Right atrium auricular region (tissue), 2 donors: Measurements from ENCODE around the gene PTPRN2. TPM values are rescaled to one million over a fixed set of nuclear protein-coding genes. Genes with fewer than 3 reads are reported as not detected.

Experiments
- DNase-seq: peaks from one replicate; pipeline ENCODE4 v3.0.0-alpha.2; 2019; ENCODE audit warnings: low spot score
- H3K27ac ChIP-seq, 2 donors: fragments of 200-600 bp; sonication (generic); 1 replicate in 1 of 2; 2 replicates in 1 of 2; pipeline ENCODE4 v1.5.1; 2016 to 2019
- H3K27me3 ChIP-seq, 2 donors: fragments of 200-600 bp; sonication (generic); one replicate each; pipeline versions ENCODE4 v1.5.1 to v1.6.0; 2017 to 2019
- H3K36me3 ChIP-seq: fragments of 200-600 bp; sonication (generic); one replicate; pipeline ENCODE4 v1.5.1; 2016
- H3K4me1 ChIP-seq, 2 donors: fragments of 200-600 bp; sonication (generic); one replicate each; pipeline versions ENCODE4 v1.5.1 to v1.6.0; 2017 to 2019
- H3K4me3 ChIP-seq, 2 donors: fragments of 200-600 bp; sonication (generic); 1 replicate in 1 of 2; 2 replicates in 1 of 2; pipeline ENCODE4 v1.5.1; 2017 to 2019; ENCODE audit warnings: mild to moderate bottlenecking in 1 of 2, moderate library complexity in 1 of 2
- H3K9me3 ChIP-seq, 2 donors: fragments of 200-600 bp; sonication (generic); one replicate each; pipeline ENCODE4 v1.5.1; 2019
- total RNA-seq, 2 donors: library from RNA; depleted of rRNA; stranded (reverse); fragments of >200 nt; gene quantifications; one replicate each; pipeline ENCODE4 v1.1.0, GENCODE V29; 2016
- TF ChIP-seq, protein P1 (sequence below), 2 donors: fragments of 200-600 bp; sonication (generic); IDR thresholded peaks; one replicate each; pipeline ENCODE4 v1.5.1; 2019; ENCODE audit warnings: antibody characterized with exemption in 2 of 2

Gene PTPRN2
- total RNA-seq, 2 donors from 2014 or later, result 2.6 to 2.7 TPM

DNA sequence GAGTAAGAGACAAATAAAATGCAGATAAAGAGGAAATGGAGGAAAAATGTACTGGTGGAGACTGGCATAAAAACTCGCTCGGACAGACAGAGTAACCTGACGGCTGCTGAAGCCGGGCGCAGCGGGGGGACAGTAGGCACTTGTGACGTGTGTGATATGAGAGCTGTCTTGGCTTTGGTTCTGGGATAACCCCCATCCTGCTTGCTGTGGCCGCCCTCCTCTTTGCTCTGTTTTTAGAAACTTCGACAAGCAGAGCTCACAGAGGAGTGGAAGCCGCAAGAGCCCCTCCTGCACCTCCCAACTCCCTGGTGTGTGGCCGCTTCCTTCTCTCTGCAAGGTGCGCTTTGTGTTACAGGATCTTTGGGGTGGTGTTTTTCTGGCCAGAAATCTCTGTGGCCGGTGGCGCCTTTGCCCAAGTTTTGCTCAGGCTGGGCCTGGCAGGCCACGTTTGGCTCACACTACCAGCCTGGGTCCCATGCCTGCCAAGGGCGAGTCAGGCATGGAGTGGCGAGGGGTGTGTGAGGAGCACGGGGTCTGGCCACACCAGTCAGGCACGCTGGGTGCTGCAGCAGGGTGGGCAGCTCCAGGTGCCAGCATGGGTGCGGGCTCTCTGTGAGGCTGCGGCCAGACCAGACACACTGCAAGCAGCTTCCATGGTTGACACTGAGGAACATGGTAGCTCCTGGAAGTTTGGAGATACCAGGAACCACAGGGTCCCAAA is 982.8 kb downstream of the PTPRN2 start:
- Histone ChIP-seq H3K4me1 (no peaks in the 10 kb centered on the region), H3K9me3 (no peaks in the 10 kb centered on the region), H3K27ac (no peak overlapping the region), H3K4me3 (no peak overlapping the region), H3K27me3 (no peaks in the 10 kb centered on the region), H3K36me3 (no peaks in the 10 kb centered on the region)
- no peak for DNase-seq
- TF ChIP-seq, protein P1, sequence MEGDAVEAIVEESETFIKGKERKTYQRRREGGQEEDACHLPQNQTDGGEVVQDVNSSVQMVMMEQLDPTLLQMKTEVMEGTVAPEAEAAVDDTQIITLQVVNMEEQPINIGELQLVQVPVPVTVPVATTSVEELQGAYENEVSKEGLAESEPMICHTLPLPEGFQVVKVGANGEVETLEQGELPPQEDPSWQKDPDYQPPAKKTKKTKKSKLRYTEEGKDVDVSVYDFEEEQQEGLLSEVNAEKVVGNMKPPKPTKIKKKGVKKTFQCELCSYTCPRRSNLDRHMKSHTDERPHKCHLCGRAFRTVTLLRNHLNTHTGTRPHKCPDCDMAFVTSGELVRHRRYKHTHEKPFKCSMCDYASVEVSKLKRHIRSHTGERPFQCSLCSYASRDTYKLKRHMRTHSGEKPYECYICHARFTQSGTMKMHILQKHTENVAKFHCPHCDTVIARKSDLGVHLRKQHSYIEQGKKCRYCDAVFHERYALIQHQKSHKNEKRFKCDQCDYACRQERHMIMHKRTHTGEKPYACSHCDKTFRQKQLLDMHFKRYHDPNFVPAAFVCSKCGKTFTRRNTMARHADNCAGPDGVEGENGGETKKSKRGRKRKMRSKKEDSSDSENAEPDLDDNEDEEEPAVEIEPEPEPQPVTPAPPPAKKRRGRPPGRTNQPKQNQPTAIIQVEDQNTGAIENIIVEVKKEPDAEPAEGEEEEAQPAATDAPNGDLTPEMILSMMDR (IDR thresholded peaks at IDR 0.05), result no peak

DNA sequence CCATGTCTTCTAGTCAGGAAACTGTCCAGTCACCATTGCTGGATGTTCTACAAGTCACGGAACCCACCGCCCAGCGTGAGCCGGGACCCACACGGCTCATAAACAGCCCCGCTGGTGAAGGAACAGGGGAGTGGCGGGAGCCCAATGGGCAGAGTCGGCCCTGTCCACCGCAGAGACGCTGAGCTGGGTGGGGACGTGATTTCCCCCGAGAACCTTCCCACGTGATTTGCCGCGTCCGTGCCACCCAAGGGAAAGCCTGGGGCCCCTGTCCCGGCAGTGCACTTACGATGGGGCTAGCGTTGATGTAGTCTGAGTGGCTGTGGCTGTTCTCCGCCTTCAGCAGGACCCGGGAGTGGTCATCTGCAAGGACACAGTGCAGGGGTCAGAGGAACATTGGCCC is 983.9 kb downstream of the PTPRN2 start:
- no peak for DNase-seq
- no peak overlapping the region for H3K4me3 ChIP-seq
- TF ChIP-seq, protein P1 (IDR thresholded peaks at IDR 0.05), result no peak
- no peaks in the 10 kb centered on the region for H3K9me3 ChIP-seq
- H3K27ac ChIP-seq, result no peak overlapping the region
- H3K27me3 ChIP-seq, result no peaks in the 10 kb centered on the region
- H3K4me1 ChIP-seq, result no peaks in the 10 kb centered on the region
- no peaks in the 10 kb centered on the region for H3K36me3 ChIP-seq

DNA sequence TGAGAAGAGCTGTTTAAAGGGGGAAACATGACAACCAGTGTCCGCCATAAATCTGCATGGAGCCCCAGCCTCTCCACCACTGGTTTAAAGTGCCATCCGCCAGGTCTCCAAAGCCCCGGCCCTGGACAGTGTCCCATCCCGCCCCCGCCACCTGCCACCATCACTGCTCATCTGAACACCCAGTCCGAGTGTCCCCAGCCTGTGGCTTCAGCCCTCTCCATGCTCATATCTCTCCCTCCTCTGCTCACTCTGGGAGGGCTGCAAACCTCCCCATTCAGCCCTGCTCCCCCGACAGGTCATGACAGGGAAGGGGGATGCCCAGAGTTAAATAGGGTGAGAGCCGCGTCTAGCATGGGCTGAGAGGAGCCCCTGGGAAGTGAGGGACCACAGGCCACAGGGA is 984.6 kb downstream of the PTPRN2 start:
- Histone ChIP-seq H3K9me3 (no peaks in the 10 kb centered on the region), H3K4me1 (no peaks in the 10 kb centered on the region), H3K27ac (no peak overlapping the region), H3K27me3 (no peaks in the 10 kb centered on the region), H3K4me3 (no peak overlapping the region), H3K36me3 (no peaks in the 10 kb centered on the region)
- DNase-seq, result no peak
- TF ChIP-seq, protein P1 (IDR thresholded peaks at IDR 0.05), result no peak

DNA sequence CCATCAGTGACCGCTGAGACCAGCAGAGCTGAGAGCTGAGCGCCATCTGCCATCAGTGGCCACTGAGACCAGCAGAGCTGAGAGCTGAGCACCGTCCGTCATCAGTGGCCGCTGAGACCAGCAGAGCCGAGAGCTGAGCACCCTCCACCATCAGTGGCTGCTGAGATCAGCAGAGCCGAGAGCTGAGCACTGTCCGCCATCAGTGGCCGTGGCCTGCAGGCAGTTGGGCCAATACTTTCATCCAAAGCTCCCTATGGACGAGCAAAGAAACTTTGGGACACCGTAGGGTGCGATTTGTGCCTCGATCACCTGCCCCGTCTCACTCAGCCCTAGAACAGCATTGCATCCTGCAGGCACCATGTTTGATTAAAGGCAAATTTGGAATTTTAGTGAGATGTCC is 985.0 kb downstream of the PTPRN2 start:
- Histone ChIP-seq H3K36me3 (no peaks in the 10 kb centered on the region), H3K27me3 (no peaks in the 10 kb centered on the region), H3K4me3 (no peak overlapping the region), H3K9me3 (no peaks in the 10 kb centered on the region), H3K27ac (no peak overlapping the region), H3K4me1 (no peaks in the 10 kb centered on the region)
- DNase-seq, result no peak
- TF ChIP-seq, protein P1 (IDR thresholded peaks at IDR 0.05), result no peak

DNA sequence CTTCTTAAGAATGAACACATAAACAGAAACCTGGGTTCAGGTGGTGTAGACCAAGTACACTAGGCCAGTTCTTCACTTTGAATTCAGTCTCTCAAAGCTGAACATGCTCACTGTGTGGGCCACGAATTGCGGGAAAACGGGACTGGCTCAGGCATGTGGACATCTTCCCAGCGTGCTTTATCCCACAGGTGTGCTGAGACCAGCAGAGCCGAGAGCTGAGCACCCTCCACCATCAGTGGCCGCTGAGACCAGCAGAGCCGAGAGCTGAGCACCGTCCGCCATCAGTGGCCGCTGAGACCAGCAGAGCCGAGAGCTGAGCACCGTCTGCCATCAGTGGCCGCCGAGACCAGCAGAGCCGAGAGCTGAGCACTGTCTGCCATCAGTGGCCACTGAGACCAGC is 985.5 kb downstream of the PTPRN2 start:
- Histone ChIP-seq H3K27me3 (no peaks in the 10 kb centered on the region), H3K4me3 (no peak overlapping the region), H3K27ac (no peak overlapping the region), H3K4me1 (no peaks in the 10 kb centered on the region), H3K9me3 (no peaks in the 10 kb centered on the region), H3K36me3 (no peaks in the 10 kb centered on the region)
- TF ChIP-seq, protein P1 (IDR thresholded peaks at IDR 0.05), result no peak
- DNase-seq, result no peak

DNA sequence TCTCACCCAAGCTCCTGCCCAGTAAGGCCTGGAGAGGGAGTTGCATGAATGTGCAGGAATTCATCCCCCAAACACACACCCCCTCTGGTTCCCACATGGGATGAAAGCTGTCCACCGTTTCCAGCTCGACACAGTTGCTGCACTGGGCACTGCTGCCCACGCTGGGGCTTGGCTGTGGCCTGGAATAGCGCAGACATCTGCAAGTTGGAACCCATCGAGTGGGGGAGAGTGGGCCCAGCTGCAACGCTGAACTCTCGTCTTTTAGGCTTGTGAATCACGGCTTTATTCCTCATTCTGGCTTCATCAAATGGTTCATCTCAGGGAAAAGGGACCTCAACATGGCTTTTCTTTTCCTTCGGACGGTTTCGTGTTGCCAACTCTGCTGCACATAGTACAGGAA is 986.1 kb downstream of the PTPRN2 start:
- no peaks in the 10 kb centered on the region for H3K4me1 ChIP-seq
- no peaks in the 10 kb centered on the region for H3K27me3 ChIP-seq
- H3K36me3 ChIP-seq, result no peaks in the 10 kb centered on the region
- H3K9me3 ChIP-seq, result no peaks in the 10 kb centered on the region
- no peak overlapping the region for H3K27ac ChIP-seq
- no peak overlapping the region for H3K4me3 ChIP-seq
- DNase-seq, result no peak
- TF ChIP-seq, protein P1 (IDR thresholded peaks at IDR 0.05), result no peak
